Hypothalamus (tissue), 51 donors: Measurements from ENCODE around the gene PARK7.
"Not testable (repeated sequence)": the region's sequence is repeated elsewhere in the genome, so short reads cannot be mapped to it uniquely, and the experiment has no call there.

Source experiments
- DNase-seq, 51 donors: peaks; one replicate each; lab custom pipeline; 2025; lab: John Stamatoyannopoulos, UW

PARK7 gene

DNA sequence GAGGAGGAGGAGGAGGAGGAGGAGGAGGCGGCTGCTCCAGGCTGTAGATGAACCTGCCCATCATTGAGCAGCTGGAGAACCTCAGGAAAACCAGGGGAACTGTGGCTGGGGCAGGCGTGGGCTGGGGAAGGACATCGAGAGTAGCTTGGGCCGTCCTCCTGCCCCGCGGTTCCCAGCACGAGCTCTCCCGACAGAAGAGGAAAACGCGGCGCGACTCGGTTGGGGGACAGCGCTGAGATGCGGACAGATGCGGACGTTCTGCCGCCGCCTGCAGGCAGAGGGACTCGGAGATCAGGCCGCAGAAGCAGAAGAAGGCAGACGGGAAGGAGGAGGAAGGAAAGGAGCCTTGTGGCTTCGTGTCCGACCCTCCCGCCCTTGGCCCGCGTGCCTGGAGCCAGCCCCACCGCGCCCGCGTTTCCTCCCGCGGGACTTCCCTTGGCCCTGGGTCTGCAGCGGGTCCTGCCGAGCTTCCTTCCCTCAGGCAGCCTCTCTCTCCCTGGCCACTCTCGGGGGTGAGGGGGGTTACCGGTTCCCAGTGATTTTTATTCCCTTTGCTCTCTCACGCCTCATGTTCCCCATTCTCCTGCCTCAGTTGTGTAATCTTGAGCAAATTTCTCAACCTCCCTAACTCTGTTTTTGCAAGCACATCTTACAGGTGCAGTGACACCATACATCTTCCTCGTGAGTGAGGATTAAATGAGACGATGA is 19.1 kb upstream of the PARK7 start:
- DNase-seq, result peak in 44 of 51 donors; percentile 3 to 58 (median 26)

DNA sequence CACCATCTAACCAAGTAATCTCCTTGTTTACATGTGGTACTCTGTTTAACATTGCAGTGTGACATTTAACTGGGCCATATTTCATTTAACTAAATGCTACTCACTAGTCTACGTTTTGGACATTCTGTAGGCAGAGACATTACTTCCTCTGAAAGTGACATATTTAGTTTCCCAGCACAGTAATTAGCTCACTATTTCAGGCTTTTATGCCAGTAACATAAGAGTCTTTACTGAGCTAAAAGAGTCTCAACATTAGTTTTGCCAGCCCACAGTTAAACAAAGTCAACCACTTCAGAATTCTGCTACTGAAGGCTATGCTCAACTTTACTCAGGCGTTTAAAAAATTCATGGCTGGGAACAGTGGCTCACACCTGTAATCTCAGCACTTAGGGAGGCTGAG is 18.3 kb upstream of the PARK7 start:
- DNase-seq, result no peak

DNA sequence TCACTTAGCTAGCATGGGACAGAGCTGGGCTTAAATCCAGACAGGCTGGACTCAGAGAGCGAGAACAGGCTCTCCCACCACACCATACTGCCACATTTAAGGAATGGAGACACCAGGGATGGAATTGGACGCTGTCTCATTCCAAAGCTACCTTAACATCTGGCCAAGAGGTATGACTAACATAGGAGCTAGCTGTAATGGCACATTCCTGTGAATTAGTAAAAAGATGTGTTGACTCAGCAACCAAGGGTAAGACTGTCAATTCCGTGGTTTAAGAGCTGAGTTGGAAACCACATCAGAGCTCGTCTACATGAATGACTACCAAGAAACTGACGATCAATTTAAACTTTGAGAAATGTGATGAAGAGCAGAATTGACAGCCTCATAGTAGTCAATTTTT is 12.6 kb upstream of the PARK7 start:
- no peak for DNase-seq

DNA sequence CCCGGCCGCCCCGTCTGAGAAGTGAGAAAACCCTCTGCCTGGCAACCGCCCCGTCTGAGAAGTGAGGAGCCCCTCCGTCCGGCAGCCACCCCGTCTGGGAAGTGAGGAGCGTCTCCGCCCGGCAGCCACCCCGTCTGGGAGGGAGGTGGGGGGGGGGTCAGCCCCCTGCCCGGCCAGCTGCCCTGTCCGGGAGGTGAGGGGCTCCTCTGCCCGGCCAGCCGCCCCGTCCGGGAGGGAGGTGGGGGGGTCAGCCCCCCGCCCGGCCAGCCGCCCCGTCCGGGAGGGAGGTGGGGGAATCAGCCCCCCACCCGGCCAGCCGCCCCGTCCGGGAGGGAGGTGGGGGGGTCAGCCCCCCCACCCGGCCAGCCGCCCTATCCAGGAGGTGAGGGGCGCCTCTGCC is 8.7 kb upstream of the PARK7 start:
- DNase-seq, result not testable (repeated sequence)

DNA sequence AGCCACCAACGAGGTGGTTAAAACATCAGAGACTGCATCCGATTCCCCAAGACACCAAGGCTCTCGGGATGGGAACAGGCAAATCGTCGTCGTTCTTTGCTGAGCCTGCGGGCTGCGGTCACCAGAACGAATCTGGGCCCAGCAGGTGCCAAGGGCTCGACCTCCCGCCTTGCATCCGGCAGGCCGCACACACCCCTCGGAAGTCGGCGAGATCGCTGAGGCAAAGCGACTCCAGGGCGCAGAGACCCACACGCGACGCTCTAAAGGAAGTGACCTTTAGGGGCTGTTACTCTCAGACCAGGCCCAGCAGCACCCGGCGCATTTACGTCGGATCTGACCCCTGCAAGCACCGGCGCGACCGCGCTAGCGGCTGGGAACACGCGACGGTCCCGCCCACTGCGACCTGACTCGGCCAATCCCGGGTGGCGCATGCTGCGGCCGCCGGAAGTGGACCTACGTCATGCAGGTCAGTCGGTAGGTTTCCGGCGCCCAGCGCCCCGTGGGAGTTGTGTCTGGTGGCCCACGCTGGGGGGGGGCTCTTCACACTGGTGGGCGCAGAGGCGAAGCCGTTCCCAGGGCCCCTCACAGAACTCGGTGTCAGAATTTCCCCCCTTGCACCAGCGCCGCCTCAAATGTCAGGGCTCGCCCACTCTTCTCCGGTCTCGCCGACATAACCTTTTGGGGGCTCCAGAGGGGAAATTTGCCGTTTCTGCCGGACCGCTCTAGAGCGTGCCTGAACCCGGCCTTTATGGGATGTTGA is 7.5 kb upstream of the PARK7 start:
- peak; percentile 59 to 99 (median 96) for DNase-seq

DNA sequence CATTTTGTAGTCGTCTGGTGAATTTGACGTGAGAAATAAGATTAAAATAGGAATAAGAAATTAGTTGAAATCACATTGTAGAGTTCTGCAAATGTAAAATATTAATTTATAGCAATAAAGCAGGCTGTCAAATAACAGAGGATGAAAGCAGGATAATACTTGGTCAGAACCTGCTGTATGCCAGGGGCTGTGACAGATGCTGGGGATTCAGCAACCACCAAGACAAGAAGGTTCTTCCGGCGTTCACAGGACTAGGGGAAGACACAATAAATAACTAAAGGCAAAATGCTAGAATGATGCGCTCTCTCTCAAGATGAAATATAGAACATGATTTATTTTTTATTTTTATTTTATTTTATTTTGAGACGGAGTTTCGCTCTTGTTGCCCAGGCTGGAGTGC is 6.8 kb upstream of the PARK7 start:
- no peak for DNase-seq

DNA sequence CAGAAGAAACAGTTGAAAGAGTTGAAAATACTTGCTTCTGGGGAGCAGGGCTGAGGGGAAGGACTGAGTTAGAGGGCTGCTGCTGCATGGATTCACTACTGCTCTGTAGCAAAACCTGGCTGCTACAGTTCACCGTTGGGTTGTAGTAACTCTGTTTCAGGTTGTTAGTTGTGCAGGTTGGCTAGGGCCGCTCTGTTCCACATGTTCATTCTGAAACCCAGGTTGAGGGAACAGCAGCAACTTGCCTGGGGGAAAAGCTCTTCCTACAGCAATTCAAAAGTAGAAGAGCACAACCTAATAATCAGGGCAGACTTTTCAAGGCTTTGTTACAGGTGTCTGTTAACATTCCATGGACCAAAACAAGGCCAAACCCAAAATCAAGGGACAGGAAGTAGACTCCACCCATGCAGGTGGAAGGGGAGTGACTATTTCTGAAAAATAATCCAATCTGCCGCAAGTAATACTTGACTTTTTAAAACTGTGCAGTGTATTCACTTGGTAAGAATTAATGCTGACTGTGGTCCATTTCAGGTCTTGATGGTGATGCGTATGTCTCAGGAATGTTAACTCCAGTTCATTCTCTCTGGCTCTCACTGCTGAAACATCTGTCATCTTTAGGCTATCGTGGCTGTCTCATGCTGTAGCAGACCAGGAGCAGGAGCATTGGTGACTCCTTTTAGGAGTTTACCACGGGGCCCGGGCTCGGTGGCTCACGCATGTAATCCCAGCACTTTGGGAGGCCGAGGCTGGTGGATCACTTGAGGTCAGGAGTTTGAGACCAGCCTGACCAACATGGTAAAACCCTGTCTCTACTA is 5.1 kb upstream of the PARK7 start:
- DNase-seq, result no peak

DNA sequence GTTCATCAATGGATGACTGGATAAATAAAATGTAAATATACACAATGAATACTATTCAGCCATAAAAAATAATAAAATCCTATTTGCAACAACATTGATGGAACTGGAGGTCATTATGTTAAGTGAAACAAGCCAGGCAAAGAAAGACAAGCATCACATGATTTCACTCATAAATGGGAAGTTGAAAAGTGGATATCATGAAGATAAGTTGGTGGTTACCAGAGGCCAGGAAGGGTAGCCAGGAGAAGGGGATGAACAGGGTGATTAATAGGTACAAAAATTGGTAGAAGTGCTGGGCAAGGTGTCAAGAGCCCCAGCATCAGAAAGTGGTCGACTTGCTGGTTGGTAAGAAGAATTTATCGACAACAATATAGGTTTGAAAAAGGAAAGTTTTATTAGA is 1.3 kb upstream of the PARK7 start:
- no peak for DNase-seq

DNA sequence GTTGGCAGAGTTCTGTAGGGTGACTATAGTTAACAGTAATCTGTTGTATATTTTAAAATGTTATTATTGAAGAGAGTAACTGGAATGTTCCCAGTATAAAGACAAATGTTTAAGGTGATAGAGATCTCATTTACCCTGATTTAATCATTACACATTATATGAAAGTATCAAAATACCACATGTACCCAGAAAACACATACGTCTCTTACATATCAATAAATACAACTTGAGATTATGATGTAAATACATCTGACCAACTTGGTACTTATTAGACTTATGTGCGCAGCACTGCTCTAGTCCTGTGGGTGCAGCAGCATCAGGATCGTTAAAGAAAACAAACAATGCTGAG is 670 bp upstream of the PARK7 start:
- DNase-seq, result no peak

DNA sequence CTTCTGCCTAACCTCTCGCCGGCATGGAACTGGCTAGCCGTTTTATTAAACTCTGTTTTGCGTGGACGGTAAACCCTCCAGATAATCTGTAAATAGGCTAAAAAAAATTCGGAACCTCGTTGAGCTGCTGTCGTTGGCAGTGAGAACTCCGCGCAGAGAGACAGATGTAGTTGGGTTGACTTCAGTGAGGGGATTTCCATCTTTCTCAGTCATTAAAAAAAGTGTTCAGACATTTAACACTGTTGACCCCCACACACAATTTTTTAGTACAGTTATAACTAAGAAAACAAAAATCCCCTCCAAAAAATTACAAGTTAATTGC is 464 bp downstream of the PARK7 start:
- DNase-seq, result no peak

DNA sequence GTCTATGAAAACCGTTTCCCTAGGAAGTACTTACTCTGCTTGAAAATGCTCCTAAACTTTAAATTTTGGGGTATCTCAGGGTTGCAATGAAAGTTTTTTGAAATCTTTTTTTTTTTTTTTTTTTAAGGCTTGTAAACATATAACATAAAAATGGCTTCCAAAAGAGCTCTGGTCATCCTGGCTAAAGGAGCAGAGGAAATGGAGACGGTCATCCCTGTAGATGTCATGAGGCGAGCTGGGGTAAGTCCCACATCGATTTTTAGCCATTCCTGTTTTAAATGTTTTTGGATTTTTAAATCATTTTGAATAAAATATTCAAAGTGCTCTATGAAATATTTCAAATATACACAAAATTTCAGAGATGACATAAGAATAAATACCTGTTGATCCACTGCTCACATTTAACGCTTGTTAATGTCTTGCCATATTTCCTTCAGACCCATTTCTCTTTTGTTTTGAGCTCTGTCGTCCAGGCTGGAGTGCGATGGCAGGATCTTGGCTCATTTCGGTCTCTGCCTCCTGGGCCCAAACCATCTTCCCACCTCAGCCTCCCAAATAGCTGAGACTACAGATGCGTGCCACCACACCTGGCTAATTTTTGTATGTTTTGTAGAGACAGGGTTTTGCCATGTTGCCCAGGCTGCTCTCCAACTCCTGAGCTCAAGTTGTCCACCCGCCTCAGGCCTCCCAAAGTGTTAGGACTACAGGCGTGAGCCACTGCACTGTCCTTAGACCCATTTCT is 1.3 kb downstream of the PARK7 start:
- DNase-seq, result no peak

DNA sequence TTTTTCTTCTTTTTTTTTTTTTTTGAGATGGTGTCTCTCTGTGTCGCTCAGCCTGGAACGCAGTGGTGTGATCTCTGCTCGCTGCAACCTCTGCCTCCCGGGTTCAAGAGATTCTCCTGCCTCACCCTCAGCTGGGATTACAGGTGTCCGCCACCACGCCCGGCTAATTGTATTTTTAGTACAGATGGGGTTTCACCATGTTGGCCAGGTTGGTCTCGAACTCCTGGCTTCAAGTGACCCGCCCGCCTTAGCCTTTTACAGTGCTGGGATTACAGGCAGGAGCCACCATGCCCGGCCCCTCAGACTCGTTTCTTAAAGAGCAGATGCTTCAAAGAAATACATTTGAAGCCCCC is 1.8 kb downstream of the PARK7 start:
- DNase-seq, result not testable (repeated sequence)

DNA sequence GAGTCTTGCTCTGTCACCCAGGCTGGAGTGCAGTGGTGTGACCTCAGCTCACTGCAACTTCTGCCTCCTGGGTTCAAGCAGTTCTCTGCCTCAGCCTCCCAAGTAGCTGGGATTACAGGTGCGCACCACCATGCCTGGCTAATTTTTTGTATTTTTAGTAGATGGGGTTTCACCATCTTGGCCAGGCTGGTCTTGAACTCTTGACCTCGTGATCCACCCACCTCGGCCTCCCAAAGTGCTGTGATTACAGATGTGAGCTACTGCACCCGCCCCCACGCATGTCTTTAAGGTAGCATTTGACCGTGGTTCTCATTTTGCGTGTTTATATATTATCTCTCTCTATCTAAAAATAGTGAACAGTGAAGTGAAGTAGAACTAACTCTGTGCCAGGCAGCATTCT is 2.3 kb downstream of the PARK7 start:
- DNase-seq, result not testable (repeated sequence)

DNA sequence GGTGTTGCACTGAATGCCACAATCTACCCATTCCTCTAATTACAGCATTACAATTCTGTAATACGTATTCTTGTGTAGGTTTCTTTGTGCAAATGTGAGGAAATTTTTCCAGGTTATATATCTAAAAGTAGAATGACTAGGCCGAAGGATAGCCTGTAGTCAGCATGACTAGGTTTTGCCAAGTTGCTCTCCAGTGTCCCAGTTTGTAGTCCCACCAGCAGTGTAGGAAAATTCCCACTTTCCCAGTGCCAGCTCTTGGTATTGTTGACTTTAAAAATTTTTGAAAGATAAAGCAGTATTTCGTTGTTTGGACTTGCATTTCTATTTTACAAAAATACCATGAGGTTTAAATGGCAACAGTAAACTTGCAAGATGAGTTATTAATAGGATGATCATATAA is 3.0 kb downstream of the PARK7 start:
- DNase-seq, result no peak

DNA sequence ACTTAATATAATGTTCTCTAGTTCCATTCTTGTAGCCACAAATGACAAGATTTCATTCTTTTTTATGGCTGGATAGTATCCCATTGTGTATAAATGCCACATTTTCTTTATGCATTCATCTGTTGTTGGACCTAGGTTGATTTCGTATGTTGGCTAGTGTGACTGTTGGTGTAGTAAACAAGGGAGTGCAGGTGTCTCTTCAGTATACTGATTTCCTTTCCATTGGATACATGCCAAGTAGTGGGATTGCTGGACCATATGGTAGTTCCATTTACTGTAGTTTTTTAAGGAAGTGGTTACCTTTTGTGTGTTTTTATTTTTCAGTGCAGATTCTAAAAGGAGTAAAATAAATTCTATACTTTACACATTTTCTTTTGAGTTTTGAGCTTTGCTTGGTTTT is 5.7 kb downstream of the PARK7 start:
- DNase-seq, result no peak

DNA sequence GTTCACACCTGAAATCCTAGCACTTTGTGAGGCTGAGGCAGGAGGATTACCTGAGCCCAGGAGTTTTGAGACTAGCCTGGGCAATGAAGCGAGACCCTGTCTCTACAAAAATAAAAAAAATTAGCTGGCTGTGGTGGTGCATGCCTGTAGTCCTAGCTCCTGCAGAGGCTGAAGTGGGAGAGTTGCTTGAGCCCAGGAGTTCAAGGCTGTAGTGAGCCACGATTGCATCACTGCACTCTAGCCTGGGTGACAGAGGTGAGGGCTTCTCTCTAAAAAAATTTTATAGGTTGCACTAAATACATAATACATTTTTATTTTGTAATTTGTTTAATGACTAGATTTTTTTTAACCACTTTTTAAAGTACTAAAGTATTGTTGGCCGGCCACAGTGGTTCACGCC is 6.1 kb downstream of the PARK7 start:
- no peak for DNase-seq

DNA sequence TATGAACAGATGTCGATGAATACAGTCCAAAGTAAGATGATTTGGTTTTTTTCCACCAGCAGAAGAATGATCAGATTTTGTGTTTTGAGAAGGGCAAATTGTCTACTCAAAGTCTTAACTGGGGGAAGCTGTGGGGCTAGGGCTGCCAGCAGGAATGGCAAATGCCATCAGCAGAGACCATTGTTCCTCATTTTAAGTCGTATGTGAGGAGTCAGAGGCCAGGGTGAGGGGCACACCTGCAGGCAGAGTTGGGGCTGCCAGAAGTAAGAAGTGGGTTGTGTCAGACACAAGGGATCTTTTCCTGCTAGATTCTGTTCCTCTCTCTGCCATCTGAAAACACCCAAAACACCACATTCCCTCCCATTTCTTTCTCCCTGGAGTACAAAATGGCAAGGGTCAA is 8.7 kb downstream of the PARK7 start:
- no peak for DNase-seq

DNA sequence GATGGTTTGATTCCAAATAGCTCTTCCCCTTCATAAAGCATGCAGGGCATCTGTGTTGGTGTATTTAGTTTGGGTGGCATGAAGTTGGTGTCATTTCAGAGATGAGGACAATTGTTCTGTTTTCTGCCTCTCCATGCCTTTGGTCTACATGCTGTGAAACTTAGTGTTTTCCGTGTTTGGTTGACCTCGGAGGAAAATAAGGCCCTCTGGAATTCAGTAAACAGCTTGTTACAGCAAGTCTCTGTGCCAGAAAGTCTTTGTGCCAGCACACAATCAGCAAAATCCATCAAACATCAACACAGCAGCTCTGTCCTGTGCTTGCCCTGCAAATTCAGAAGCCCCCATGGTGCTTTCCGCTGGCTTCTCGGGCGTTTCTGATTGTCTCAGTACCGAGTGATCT is 9.5 kb downstream of the PARK7 start:
- DNase-seq, result no peak

DNA sequence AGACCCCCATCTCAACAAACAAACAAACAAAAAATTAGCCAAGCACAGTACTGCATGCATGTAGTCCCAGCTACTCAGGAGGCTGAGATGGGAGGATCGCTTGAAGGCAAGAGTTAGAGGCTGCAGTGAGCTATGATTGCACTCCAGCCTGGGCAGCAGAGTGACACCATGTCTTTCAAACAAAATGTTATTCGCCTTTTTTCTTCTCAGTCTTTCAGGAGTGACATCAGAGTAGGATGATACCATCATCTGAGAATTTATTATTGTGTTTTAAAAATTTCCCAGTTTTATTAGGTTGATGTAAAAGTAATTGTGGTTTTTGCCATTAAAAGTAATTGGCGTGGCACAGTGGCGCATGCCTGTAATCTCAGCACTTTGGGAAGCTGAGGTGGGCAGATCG is 10.8 kb downstream of the PARK7 start:
- no peak for DNase-seq

DNA sequence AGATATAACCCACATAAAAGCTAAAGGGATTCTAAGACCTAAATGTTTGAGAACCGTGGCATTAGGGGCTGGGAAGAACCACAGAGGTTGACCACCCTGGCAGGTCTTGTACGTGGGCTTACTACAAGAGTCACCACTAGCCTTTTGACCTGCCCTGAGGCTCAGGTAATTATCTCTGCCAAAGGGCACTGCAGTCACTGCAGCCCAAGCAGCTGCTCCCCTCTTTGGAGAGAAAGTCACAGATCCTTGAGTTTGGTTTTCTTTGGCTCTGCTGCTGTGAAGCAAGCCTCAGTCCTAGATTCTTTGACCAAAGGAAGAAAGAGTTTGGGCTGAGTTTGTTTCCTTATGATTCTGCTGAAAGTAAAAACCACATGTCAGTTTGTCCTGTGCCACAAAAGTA is 11.6 kb downstream of the PARK7 start:
- no peak for DNase-seq

DNA sequence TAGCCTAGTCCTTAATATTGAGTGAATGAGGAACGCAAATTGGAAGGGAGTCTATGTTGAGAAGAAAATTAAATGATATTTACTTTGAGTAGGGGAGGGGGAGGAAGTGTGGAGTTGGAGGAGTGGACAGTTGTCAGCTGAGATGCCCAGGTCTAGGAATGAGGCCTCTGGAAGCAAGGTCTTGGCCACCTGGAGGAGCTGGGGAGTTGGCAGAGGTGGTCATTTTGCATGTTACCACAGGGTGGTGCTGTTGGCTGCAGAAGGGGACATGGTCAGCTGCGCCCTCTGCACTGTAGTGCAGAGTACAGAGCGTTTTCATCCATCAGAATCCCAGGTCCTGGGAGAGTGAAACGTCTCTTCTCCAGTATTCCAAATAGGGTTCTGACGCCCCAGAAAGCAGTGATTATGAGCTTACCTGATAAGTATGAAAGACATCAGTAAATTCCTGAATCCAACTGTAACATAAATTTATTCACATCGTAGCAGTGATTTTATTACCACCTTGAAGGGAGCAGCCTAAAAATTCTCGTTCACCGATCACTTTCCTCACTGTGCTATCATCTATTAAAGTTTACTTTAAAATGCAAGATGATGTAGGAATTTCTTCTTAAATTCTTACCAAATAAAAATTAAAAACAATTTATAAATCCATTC is 13.8 kb downstream of the PARK7 start:
- DNase-seq, result peak in 42 of 51 donors; percentile 4 to 69 (median 33)
